ENCODE measurements around the gene JARID2. TPM values are rescaled to one million over a fixed set of nuclear protein-coding genes. Genes with fewer than 3 reads are reported as not detected.

The JARID2 gene
- total RNA-seq, 2 experiments from 2014 or later, result 27.5 to 27.6 TPM

GRCh38 chr6:15329197-15329671 lies 83.4 kb downstream of the JARID2 start:
- Mint-ChIP-seq H3K4me3 (no peak overlapping the region), H3K9me3 (no peaks in the 10 kb centered on the region), H3K4me1 (peaks cover 82% of the 10 kb centered on the region), H3K27me3 (no peaks in the 10 kb centered on the region), H3K27ac (no peak overlapping the region), H3K36me3 (ENCODE audit: low read depth) (peaks cover 8% of the 10 kb centered on the region)
- CTCF ChIA-PET, result interaction anchor here (0.8 to 1.6 kb wide), 3 partner anchors 10 to 24 kb away, joined by 3 to 4 read pairs (median 3); no protein-coding TSS in a partner anchor
- no peak for DNase-seq
- POLR2A ChIA-PET, result no interaction called here

- Mint-ChIP-seq H3K27me3 (no peaks in the 10 kb centered on the region), H3K9me3 (no peaks in the 10 kb centered on the region), H3K4me1 (peaks cover 82% of the 10 kb centered on the region), H3K27ac (no peak overlapping the region), H3K4me3 (no peak overlapping the region), H3K36me3 (ENCODE audit: low read depth) (peaks cover 7% of the 10 kb centered on the region)
- POLR2A ChIA-PET, result no interaction called here
- CTCF ChIA-PET, result interaction anchor here (1.0 kb wide), 1 partner anchor 14 kb away, joined by 4 read pairs; no protein-coding TSS in a partner anchor
- DNase-seq, result no peak
These were observed 84.5 kb downstream of the JARID2 start for GRCh38 chr6:15330174-15330944.

- peaks cover 84% of the 10 kb centered on the region for H3K4me1 Mint-ChIP-seq
- peaks cover 10% of the 10 kb centered on the region for H3K36me3 Mint-ChIP-seq (ENCODE audit: low read depth)
- DNase-seq, result no peak
- no peaks in the 10 kb centered on the region for H3K9me3 Mint-ChIP-seq
- ChIA-PET CTCF (interaction anchor here (0.6 kb wide), 1 partner anchor 1262 kb away, joined by 3 read pairs; no protein-coding TSS in a partner anchor), POLR2A (no interaction called here)
- H3K27ac Mint-ChIP-seq, result peak overlapping the region; percentile 74
- H3K4me3 Mint-ChIP-seq, result no peak overlapping the region
- H3K27me3 Mint-ChIP-seq, result no peaks in the 10 kb centered on the region
These were observed 85.3 kb downstream of the JARID2 start for GRCh38 chr6:15331143-15331542.

GRCh38 chr6:15331629-15332251 lies 85.9 kb downstream of the JARID2 start:
- no peak for DNase-seq
- H3K9me3 Mint-ChIP-seq, result no peaks in the 10 kb centered on the region
- H3K36me3 Mint-ChIP-seq (ENCODE audit: low read depth), result peaks cover 9% of the 10 kb centered on the region
- H3K27ac Mint-ChIP-seq, result peak overlapping the region; percentile 57
- H3K4me1 Mint-ChIP-seq, result peaks cover 81% of the 10 kb centered on the region
- ChIA-PET POLR2A (no interaction called here), CTCF (interaction anchor here (0.6 to 1.2 kb wide), 2 partner anchors 44 to 1263 kb away, joined by 3 read pairs; no protein-coding TSS in a partner anchor)
- no peak overlapping the region for H3K4me3 Mint-ChIP-seq
- H3K27me3 Mint-ChIP-seq, result no peaks in the 10 kb centered on the region

DNA sequence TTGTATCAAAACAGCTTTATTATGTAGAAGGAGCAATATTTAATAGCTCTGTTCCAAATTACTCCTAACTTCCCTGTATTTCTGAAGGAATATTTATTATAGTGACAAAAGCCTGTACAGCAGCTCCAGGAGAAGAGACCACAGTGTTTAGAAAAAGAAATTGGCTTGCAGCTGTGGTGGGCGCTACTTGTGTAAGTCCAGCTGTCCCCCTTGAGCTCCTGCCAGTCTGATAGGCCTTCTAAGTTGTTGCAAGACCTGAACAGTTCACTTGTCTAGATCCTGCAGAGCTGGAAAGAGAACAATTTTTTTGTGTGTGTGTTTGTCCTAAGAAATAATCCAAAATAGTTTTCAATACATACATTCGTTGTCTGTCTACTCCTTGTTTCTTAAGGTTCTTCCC lies 86.6 kb downstream of the JARID2 start:
- H3K27ac Mint-ChIP-seq, result no peak overlapping the region
- ChIA-PET CTCF (interaction anchor here (1.2 kb wide), 1 partner anchor 43 kb away, joined by 3 read pairs; no protein-coding TSS in a partner anchor), POLR2A (no interaction called here)
- DNase-seq, result no peak
- H3K27me3 Mint-ChIP-seq, result no peaks in the 10 kb centered on the region
- H3K4me1 Mint-ChIP-seq, result peaks cover 81% of the 10 kb centered on the region
- H3K9me3 Mint-ChIP-seq, result no peaks in the 10 kb centered on the region
- H3K4me3 Mint-ChIP-seq, result no peak overlapping the region
- H3K36me3 Mint-ChIP-seq (ENCODE audit: low read depth), result peaks cover 7% of the 10 kb centered on the region

DNA sequence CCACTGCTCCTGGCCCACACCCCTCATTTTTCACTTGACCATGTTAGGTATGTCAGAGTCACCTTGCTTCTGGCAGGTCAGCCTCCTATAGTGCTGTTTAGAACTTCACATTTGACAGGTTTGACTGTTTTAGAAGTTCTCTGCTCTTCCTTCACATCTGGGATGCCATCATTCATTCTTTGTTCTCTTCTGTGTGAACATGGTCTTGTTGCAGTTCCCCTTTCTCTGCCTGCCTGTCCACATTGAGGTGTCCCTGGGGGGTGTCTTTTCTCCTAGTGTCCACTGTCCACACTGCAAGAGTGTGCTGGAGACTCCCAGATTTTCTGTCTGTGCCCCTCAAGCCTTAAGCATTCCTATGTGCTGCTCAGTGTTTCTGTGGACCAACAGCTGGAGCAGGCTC lies 89.5 kb downstream of the JARID2 start:
- Mint-ChIP-seq H3K27ac (no peak overlapping the region), H3K4me1 (peaks cover 74% of the 10 kb centered on the region), H3K4me3 (no peak overlapping the region)

GRCh38 chr6:15335916-15336315 lies 90.0 kb downstream of the JARID2 start:
- CTCF ChIA-PET, result no interaction called here
- Mint-ChIP-seq H3K27ac (no peak overlapping the region), H3K4me1 (peaks cover 74% of the 10 kb centered on the region), H3K36me3 (ENCODE audit: low read depth) (peaks cover 7% of the 10 kb centered on the region), H3K4me3 (no peak overlapping the region), H3K27me3 (no peaks in the 10 kb centered on the region), H3K9me3 (no peaks in the 10 kb centered on the region)
- DNase-seq, result no peak
- POLR2A ChIA-PET, result no interaction called here

More for the DNA sequence above, 89.5 kb downstream of the JARID2 start:
- no peak for DNase-seq
- ChIA-PET CTCF (no interaction called here), POLR2A (no interaction called here)
- H3K9me3 Mint-ChIP-seq, result no peaks in the 10 kb centered on the region
- H3K36me3 Mint-ChIP-seq (ENCODE audit: low read depth), result peaks cover 7% of the 10 kb centered on the region
- H3K27me3 Mint-ChIP-seq, result no peaks in the 10 kb centered on the region

DNA sequence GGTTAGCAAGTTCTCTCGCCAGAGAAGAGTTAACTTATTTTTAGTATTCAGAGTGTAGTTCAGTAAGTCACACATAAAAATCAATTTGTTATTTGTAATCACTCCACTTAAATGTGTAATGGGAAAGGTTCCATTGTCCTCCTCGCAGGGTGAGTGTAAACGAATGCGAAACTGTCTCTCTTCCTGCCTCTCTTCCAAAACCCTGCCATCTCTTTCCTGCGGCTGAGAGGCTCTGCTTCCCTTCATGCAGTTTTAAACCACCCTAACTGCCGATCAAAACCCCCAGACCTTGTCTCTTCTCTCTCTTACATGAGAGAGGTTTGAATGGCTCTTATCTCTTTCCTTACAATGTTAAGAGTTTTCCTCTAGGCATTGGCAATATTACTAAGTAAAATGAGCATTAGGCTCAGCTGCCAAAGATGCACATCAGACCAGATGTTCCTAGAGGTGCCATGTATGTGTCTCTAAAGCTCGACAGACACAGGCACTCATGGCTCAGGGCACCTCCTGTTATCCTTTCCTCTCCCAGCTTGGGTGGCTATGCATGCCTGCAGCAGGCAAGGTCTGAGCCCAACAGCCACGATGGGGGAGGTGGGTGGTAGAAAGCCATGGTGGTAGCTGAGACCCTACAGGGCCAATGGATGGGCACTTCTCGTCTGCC lies 91.2 kb downstream of the JARID2 start:
- H3K27me3 Mint-ChIP-seq, result no peaks in the 10 kb centered on the region
- no peak for DNase-seq
- H3K9me3 Mint-ChIP-seq, result no peaks in the 10 kb centered on the region
- ChIA-PET CTCF (interaction anchor here (0.8 kb wide), 1 partner anchor 12 kb away, joined by 3 read pairs; no protein-coding TSS in a partner anchor), POLR2A (no interaction called here)
- H3K36me3 Mint-ChIP-seq (ENCODE audit: low read depth), result peaks cover 6% of the 10 kb centered on the region
- H3K4me3 Mint-ChIP-seq, result peak overlapping the region; percentile 1
- H3K27ac Mint-ChIP-seq, result peak overlapping the region; percentile 51
- peaks cover 74% of the 10 kb centered on the region for H3K4me1 Mint-ChIP-seq

DNA sequence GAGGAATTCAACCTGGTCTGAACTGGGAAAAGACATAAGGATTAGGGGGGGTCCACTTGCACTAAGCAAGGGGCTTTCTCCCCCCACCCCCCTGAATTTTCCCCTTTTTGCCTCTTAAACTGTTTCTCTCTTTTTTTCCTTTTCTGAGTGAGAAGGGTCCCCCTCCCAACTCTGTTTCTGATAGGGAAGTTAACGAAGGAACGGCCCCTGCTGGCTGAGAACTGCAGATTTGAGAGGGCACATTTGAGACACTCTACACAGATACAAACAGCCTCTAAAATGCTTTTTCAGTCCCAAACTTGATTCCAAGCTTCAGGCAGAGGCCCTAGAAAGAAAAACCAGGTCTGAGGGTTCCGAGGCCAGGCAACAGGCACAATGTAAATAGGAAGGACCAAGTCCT lies 91.7 kb downstream of the JARID2 start:
- Mint-ChIP-seq H3K27me3 (no peaks in the 10 kb centered on the region), H3K36me3 (ENCODE audit: low read depth) (peaks cover 9% of the 10 kb centered on the region), H3K27ac (peak overlapping the region; percentile 51), H3K4me3 (no peak overlapping the region), H3K4me1 (peaks cover 75% of the 10 kb centered on the region), H3K9me3 (no peaks in the 10 kb centered on the region)
- DNase-seq, result no peak
- CTCF ChIA-PET, result interaction anchor here (0.8 kb wide), 1 partner anchor 12 kb away, joined by 3 read pairs; no protein-coding TSS in a partner anchor
- POLR2A ChIA-PET, result no interaction called here

GRCh38 chr6:15338476-15338875 lies 92.6 kb downstream of the JARID2 start:
- Mint-ChIP-seq H3K9me3 (no peaks in the 10 kb centered on the region), H3K4me3 (no peak overlapping the region), H3K4me1 (peaks cover 81% of the 10 kb centered on the region), H3K36me3 (ENCODE audit: low read depth) (peaks cover 11% of the 10 kb centered on the region), H3K27me3 (no peaks in the 10 kb centered on the region), H3K27ac (no peak overlapping the region)
- DNase-seq, result no peak
- CTCF ChIA-PET, result no interaction called here
- POLR2A ChIA-PET, result no interaction called here

DNA sequence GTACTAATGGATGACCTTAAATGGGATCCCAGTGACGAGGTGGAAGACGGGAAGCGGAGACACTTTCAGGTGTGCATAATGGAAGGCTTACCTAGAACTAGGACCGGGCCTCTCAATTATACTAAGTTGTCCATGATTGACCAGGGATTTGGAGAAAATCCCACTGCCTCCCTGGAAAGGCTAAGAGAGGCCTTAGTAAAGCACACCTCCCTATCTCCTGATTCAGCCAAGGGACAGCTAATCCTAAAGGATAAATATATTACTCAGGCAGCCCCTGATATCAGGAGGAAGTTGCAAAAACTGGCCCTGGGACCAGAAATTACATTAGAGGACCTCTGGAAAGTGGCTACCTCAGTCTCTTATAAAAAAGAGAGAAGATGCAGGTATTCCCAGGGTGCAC lies 93.2 kb downstream of the JARID2 start:
- H3K27ac Mint-ChIP-seq, result peak overlapping the region; percentile 4

DNA sequence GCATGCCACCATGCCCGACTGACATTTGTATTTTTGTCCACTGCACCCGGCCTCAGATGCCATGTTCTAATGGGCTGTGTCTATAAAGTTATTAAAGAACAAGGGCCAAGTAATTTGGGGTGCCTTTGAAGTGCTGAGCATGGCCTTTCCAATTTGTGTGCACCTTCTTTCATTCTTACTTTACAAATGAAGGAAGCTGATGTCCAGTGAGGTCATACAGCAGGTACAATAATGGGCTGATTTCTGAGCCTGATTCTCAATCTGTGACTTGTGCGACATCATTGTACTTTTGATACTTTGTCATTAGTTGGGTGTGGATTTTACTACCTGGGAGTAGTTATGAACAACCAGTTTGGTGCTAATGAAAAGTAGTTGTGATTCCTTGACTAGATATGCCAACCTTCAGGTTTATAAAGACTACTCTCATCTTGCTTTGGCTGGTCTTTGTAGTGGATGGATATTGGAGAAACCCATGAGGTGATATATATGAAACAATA lies 94.3 kb downstream of the JARID2 start:
- Mint-ChIP-seq H3K4me3 (peak overlapping the region; percentile 55), H3K36me3 (ENCODE audit: low read depth) (peaks cover 15% of the 10 kb centered on the region), H3K27me3 (no peaks in the 10 kb centered on the region), H3K27ac (peak overlapping the region; percentile 82), H3K9me3 (no peaks in the 10 kb centered on the region), H3K4me1 (peaks cover 84% of the 10 kb centered on the region)
- ChIA-PET CTCF (interaction anchor here (0.8 to 1.0 kb wide), 2 partner anchors 10 to 443 kb away, joined by 3 to 4 read pairs; no protein-coding TSS in a partner anchor), POLR2A (no interaction called here)
- no peak for DNase-seq

More for the DNA sequence above, 93.2 kb downstream of the JARID2 start:
- ChIA-PET POLR2A (interaction anchor here (0.6 kb wide), 1 partner anchor 74 kb away, joined by 4 read pairs; no protein-coding TSS in a partner anchor), CTCF (interaction anchor here (0.6 to 1.1 kb wide), 6 partner anchors 10 to 442 kb away, joined by 3 to 4 read pairs (median 4); no protein-coding TSS in a partner anchor)
- Mint-ChIP-seq H3K4me1 (peaks cover 81% of the 10 kb centered on the region), H3K4me3 (no peak overlapping the region), H3K36me3 (ENCODE audit: low read depth) (peaks cover 15% of the 10 kb centered on the region), H3K9me3 (no peaks in the 10 kb centered on the region), H3K27me3 (no peaks in the 10 kb centered on the region)
- DNase-seq, result no peak

All from activated CD4-positive, alpha-beta T cell treated with anti-CD3 and anti-CD28 coated beads, Interleukin-2, amount 10 ng/mL, durations not matched to agents 7 days and 5 days (primary cell).